GM19328 (cell line): Measurements from ENCODE around the gene KEAP1.
"Not testable (repeated sequence)": the region's sequence is repeated elsewhere in the genome, so short reads cannot be mapped to it uniquely, and the experiment has no call there.

Experiments used
- ATAC-seq: cut with Tn5 transposase; IDR thresholded peaks from one replicate; pipeline ENCODE4 v1.9.1; 2021; ENCODE audit warnings: mild to moderate bottlenecking, moderate library complexity; ENCODE audit not compliant: unreplicated experiment

The KEAP1 gene

DNA sequence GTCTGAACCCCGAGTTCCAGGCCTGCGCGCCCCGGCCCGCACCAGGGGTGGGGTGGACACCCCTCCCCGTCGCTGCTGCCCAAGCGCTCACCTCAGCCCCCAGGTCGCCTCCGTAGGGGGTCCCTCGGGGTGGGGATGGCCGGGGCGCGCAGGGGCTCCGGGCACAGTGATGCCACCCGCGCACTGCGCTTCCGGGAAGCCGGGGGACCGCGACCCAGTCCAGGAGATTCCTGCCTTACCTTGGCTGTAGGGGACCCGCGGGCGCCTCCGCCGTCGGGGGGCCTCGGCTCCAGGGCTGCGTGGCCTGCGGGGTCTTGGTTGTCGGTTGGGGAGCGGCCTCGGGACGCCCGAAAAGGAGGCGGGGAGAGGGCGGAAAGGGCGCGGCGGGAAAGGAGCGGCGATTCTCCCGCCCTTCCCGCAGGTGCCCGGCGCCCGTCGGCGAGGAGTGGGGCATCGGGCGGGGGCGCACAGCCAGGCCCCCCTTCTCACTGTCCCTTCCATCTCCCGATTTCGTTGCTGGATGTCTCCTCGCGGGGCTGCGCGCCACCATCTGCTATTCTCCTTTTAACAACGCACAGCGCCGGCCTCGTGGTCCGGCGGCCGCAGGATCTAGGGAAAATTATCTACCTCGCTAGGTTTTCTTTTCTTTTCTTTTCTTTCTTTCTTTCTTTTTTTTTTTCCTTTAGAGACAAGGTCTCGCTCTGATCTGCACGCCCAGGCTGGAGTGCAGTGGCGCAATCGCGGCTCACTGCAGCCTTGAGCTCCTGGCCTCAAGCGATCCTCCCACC is at the start of gene KEAP1:
Gene KEAP1, minus strand, starts transcription at position 355 of the 788 bp plus-strand sequence. CDS start 3,323 bp downstream, outside the sequence.
- peak; percentile 22 for ATAC-seq

DNA sequence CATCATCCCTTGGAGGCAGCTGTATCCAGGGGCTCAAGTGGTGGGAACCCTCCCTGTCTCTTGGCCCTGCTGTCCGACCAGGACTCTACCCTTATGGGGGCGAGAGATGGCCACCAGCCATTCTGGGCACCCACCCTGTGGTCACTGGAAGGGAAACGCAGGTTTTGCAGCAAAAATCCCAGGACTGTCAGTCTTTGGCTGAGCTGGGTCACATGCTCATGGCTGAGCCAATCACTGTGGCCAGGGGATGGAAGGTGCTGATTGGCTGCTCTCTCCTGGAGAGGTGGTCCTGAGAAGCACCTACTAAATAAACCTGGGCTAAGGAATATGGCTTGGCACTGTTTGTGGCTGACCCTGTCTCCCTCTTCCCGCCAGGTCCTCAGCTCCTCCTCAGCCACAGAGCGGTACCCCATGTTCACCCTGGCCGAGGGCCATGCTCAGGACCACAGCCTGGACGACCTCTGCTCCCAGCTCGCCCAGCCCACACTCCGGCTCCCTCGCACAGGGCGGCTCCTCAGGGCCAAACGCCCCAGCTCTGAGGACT is 49.4 kb upstream of the KEAP1 start:
- ATAC-seq, result no peak

DNA sequence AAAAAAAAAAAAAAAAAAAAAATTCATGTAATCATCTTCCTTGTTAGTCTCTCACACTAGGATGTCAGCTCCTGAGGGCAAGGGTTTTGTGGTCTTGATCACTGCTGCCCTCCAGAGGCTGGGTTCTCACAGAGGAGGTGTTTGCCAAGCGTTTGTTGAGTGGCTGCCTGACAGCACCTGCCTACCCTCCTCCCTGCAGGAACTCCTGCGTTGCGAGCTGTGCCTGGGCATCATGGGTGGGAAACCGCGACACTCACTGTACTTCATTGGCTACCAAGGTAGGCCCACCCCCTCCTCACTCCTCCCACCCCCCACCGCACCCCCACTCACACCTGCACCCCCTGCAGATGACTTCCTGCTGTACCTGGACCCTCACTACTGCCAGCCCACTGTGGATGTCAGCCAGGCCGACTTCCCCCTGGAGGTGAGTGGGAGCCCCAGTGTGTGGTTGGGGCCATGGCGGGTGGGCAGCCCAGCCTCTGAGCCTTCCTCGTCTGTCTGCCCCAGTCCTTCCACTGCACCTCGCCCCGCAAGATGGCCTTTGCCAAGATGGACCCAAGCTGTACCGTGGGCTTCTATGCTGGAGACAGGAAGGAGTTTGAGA is 48.6 kb upstream of the KEAP1 start:
- ATAC-seq, result no peak

DNA sequence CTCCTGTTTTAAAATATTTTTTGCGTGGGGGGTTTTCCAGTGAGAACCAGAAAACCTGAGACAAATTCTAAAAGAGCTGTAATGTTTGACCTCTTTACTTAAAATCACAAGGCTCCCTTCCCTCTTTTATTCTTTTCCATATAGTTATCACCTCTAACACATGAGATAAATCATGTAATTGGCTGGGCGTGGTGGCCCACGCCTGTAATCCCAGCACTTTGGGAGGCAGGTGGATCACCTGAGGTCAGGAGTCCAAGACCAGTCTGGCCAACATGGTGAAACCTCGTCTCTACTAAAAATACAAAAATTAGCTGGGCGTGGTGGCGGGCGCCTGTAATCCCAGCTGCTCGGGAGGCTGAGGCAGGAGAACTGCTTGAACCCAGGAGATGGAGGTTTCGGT is 47.9 kb upstream of the KEAP1 start:
- ATAC-seq, result not testable (repeated sequence)

DNA sequence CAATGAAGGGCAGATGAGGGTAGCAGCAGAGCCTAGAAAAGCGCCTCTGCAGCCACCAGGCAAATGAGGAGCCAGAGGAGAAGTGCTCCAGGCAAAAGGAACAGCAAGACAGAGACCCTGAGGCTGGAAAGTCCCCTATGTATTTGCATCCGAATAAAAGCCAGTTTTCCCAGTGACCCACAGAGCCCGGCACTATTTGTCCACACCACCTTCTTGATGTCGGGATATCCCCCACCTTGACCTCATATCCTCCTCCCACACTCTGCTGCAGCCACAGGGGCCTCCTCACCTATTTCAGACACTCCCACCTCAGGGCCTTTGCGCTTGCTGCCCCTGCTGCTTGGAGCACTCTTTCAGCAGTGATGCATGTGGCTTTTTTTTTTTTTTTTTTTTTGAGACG is 47.2 kb upstream of the KEAP1 start:
- ATAC-seq, result no peak

DNA sequence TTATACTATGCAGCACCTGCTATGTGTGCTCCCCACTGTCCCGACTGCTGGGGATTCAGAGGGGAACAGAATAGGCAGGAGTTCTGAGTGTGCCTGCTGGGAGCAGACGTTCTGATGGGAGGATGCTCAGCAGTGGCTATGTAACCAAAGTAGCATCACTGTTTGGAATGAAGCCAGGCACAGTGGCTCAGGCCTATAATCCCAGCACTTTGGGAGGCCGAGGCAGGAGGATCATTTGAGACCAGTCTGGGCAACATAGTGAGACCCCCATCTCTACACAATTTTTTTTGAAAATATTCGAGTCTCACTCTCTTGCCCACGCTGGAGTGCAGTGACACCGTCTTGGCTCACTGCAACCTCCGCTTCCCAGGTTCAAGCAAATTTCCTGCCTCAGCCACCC is 46.6 kb upstream of the KEAP1 start:
- no peak for ATAC-seq

DNA sequence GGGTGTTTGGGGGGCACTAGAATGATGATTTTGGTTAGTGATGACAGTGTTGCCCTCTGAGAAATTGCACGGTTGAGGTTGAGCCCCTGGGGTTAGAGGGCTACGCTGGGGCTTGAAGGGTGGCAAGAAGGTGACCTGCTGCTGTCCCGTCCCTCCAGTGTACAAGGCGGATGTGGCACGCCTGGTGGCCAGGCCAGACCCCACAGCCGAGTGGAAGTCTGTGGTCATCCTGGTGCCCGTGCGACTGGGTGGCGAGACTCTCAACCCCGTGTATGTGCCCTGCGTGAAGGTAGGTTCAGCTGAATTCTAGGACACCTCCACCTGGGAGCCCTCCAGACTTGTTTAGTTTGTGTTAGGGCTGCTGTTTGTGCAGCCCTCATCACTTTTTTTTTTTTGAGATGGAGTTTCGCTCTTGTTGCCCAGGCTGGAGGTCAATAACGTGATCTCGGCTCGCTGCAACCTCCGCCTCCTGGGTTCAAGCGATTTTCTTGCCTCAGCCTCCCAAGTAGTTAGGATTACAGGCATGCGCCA is 45.7 kb upstream of the KEAP1 start:
- ATAC-seq, result no peak

DNA sequence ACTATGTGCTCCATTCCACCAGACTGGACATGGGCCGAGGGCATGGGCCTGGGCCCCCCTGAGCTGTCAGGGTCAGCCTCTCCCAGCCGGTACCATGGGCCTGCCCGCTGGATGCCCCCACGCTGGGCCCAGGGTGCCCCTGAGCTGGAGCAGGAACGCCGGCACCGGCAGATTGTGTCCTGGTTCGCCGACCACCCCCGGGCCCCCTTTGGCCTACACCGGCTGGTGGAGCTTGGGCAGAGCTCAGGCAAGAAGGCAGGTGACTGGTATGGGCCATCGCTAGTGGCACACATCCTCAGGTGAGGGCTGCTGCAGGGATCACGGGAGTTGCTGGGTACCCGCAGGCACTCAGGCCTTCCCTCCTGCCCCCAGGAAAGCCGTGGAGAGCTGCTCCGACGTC is 43.7 kb upstream of the KEAP1 start:
- no peak for ATAC-seq

DNA sequence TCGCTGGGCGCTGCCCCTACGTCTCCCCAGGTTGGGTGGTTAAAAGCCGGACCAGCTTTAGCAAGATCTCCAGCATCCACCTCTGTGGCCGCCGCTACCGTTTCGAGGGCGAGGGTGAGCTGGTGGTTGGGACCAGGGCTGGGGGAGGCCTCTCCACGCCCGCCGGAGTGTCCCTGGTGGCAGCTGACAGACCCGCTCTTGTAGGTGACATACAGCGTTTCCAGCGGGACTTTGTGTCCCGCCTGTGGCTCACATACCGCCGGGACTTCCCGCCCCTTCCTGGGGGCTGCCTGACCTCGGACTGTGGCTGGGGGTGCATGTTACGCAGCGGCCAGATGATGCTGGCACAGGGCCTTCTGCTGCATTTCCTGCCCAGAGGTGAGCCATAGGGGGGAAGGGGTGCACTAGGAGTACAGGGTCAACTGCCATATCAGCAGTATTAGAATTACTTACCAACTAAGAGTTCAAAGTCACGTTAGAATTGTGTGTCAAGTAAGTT is 41.6 kb upstream of the KEAP1 start:
- ATAC-seq, result no peak

DNA sequence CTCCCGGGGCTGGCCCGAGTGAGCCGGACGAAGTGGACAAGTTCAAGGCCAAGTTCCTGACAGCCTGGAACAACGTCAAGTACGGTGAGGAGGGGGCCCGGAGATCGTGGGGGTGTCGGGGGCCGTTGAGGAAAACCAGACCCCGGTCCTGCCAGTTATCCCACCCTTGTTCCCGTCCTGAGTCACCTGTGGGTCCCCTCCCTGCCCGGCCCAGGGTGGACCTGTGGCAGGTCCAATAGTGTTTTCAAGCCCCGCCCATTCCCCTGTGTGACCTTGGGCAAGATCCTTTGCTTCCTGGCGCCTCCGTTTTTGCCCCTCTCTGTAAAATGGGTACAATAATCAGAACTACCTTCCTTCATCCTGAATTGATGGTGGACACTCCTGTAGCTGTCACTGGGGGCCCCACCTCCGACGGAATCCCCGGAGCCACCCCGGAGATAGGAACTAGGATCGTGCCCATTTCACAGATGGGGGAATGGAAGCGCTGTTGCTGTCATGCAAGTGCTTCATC is 41.1 kb upstream of the KEAP1 start:
- no peak for ATAC-seq

DNA sequence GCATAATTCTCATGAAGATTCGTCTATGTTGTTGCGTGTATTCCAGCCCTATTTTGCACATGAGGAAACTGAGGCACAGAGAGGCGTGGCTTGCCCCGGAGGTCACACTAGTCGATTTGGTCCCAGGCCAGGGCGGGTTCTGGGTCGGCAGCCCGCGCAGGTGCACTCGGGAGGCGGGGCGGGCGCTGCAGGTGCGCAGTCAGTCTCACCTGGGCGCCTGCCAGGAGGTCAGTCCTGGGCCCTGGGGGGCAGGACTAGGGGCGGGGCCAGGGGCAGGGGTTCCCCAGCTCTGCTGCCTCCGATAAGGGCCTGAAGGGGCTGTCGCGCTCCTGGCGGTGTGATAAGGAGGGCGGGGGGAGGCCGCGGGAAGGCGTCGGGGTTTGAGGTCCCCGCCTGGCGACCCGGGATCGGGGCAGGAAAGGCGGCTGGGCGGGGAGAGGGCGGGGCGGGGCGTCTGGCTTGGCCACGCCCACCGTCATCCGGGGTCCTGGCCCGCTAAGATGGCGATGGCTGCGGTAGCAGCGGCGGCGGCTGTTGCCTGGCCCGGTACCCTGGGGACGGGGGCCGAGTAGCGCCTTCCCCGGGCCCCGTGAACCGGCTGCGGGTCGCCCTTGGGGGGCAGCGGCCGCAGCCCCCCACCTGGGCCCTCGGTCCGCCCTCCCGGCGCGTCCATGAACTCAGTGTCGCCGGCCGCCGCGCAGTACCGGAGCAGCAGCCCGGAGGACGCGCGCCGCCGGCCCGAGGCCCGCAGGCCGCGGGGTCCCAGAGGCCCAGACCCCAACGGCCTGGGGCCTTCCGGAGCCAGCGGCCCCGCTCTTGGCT is 40.5 kb upstream of the KEAP1 start, which contains the start of gene ATG4D:
Gene ATG4D, plus strand, starts transcription at position 485 of the 822 bp plus-strand sequence. Its CDS starts 187 bp downstream, at position 672.
- ATAC-seq, result no peak

DNA sequence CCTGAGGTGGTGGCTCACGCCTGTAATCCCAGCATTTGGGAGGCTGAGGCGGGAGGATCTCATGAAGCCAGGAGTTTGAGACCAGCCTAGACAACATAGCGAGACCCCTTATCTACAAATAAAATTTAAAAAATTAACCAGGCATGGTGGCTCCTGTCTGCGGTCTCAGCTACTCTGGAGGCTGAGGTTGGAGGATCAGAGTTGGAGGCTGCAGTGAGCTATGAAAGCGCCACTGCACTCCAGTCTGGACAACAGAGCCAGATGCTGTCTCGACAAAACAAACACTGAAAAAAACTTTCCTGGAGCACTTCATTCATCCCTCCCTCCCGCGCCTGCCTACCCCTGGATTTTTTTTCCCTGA is 39.9 kb upstream of the KEAP1 start:
- ATAC-seq, result no peak

DNA sequence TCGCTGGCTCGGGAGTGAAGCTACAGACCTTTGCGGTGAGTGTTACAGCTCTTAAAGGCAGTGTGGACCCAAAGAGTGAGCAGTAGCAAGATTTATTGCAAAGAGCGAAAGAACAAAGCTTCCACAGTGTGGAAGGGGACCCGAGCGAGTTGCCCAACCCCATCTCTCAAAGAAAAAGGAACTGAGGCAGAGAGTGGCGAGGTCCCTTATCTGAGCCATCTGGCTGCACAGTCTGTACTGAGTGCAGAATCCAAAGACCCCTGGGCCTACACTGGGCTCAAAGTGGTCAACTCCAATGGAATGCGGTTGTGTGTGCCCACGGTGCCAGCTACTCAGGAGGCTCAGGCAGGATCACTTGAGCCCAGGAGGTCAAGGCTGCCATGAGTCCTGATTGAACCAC is 35.9 kb upstream of the KEAP1 start:
- ATAC-seq, result not testable (repeated sequence)

DNA sequence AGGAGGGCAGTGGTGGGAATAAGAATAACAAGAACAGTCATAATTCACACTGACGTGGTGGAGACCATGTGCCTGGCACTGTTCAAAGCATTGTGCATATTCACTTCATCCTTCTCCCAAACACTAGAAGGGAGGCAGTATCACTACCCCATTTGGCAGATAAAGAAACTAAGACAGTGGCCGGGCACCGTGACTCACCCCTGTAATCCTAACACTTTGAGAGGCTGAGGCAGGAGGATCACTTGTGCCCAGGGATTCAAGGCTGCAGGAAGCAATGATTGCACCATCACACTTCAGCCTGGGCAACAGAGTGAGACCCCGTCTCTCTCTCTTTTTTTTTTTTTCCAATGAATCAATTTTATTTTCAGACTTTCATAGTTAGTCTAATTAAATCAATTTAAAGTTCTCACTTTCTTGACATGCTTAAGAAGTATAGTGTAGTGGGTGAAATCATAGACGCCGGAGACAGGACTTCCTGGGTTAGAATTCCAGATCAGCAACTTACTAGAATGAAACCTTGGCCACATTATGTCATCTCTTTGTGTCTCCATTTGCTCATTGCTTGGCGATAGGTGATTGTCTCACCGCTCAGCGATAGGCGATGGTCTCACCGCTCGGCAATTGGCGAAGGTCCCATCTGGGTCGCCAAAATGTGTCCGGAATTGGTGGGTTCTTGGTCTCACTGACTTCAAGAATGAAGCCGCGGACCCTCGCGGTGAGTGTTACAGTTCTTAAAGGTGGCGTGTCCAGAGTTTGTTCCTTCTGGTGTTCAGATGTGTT is 35.2 kb upstream of the KEAP1 start:
- ATAC-seq, result no peak

DNA sequence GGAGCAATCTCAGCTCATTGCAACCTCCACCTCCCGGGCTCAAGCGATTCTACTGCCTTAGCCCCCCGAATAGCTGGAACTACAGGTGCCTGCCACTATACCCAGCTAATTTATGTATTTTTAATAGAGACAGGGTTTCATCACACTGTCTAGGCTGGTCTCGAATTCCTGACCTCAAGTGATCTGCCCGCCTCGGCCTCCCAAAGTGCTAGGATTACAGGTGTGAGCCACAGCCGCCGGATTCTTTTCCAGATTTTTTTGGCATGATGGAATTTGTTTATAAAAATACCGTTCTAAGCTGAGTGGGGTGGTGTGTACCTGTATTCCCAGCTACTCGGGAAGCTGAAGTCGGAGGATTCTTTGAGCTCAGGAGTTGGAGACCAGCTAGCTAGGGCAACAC is 34.5 kb upstream of the KEAP1 start:
- no peak for ATAC-seq

DNA sequence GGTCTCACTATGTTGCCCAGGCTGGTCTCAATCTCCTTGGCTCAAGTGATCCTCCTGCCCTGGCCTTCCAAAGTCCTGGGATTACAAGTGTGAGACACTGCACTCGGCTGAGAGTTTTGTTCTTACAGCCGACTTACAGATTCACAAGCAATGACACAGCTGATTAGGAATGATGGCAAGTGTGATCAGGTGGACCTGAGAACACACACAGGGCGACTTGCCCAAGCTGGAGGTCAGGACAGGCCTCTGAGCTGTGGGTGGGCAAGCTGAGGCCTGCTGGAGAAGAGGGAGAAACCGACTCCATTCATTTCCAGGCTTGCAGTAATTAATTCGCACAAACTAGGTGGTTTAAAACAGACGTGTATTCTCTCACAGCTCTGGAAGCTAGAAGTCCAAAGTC is 32.5 kb upstream of the KEAP1 start:
- no peak for ATAC-seq

DNA sequence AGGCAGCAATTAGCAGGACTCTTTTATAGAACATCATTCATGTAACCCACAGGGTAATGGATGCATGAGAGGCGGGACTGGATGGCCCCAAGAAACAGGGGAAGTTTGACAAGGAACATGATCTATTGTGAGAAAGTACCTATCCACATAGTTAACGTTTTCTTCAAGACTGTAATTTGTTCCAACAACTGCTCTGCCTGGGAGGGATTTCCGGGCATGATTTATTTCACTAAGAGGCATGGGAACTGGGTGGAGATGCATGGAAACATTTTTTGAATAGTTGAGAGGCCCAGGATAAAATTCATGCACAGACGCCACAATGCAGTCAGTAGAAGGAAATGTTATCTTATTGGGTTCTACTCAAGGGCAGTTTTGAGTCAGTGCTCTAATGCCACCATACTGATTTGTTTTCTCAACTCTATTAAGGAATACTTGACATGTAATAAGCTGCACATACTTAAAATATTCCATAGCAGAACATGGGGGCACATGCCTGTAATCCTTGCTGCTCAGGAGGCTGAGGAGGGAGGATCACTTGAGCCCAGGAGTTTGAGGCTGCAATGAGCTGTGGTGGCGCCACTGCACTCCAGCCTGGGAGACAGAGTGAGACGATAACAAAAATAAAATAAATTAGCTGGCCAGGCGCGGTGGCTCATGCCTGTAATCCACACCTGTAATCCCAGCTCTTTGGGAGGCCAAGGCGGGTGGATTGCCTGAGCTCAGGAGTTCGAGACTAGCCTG is 30.7 kb upstream of the KEAP1 start:
- ATAC-seq, result no peak

DNA sequence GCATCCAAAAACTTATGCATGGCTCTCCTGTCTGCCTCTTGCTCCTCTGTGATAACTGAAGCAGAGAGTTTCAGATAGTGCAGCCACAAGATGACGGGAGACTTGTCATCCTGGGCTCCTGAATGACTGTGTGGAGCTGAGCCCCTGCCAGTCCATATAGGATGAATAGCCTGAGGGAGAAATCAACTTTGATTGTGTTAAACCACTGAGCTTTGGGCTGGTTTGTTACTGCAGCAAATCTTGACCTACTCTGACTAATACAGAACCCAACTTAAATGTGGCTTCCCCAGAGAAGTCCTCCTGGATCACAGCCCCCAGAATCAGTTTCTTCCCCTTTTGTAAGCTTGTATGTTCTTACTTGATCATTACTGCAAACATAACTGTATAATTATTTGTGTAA is 29.3 kb upstream of the KEAP1 start:
- no peak for ATAC-seq

DNA sequence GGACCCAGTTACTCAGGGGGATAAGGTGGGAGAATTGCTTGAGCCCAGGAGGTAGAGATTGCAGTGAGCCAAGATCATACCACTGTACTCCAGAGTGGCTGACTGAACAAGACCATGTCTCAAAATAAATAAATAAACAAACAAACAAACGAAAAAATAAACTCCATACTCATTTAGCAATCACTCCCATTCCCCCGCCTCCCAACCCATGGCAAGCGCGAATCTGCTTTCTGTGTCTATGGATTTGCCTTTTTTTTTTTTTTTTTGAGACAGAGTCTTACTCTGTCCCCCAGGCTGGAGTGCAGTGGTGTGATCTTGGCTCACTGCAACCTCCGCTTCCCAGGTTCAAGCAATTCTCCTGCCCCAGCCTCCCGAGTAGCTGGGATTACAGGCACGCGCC is 23.7 kb upstream of the KEAP1 start:
- ATAC-seq, result not testable (repeated sequence)
